H1 (cell line): ENCODE measurements around the gene GPR179. TPM values are rescaled to one million over a fixed set of nuclear protein-coding genes. Genes with fewer than 3 reads are reported as not detected.

Experiments
- CTCF ChIA-PET: fragments of 300-600 bp; sonication (Branson Sonifier 250); formaldehyde crosslinking; loops from one replicate; lab custom pipeline; 2021; ENCODE audit not compliant: partially characterized antibody; lab: Charles Lee
- POLR2A ChIA-PET: fragments of 300-600 bp; sonication (Branson Sonifier 250); formaldehyde crosslinking; loops from one replicate; lab custom pipeline; 2021; ENCODE audit warnings: inconsistent platforms; ENCODE audit not compliant: partially characterized antibody; lab: Charles Lee
- DNase-seq, 2 experiments: peaks; one replicate each; pipeline versions ENCODE4 v3.0.0 to v3.0.0-alpha.2; 2010 to 2022; ENCODE audit warnings: low spot score in 2 of 2, low read depth in 1 of 2, mixed read lengths in 1 of 2
- FAIRE-seq: peaks from 2 replicates; lab custom pipeline; 2011; peaks lifted over from hg19 to GRCh38; lab: Jason Lieb, UNC
- H2AFZ ChIP-seq: 2 replicates; pipeline ENCODE4 v1.8.1; 2012; ENCODE audit warnings: low read length, inconsistent platforms
- H2AK5ac ChIP-seq: 2 replicates; pipeline ENCODE4 v1.6.1; 2013; ENCODE audit warnings: low read depth, low read length
- H2BK120ac ChIP-seq: replicated peaks from 2 replicates; pipeline ENCODE3; 2013; ENCODE audit warnings: low read depth, low read length, inconsistent platforms
- H2BK12ac ChIP-seq: 2 replicates; pipeline ENCODE4 v1.6.1; 2013; ENCODE audit warnings: low read depth, low read length
- H2BK15ac ChIP-seq: 2 replicates; pipeline ENCODE4 v1.6.1; 2013; ENCODE audit warnings: low read length
- H2BK20ac ChIP-seq: 2 replicates; pipeline ENCODE4 v1.6.1; 2013; ENCODE audit warnings: low read length
- H2BK5ac ChIP-seq: 2 replicates; pipeline ENCODE4 v1.6.1; 2013; ENCODE audit warnings: low read depth, low read length
- H3K14ac ChIP-seq: 2 replicates; pipeline ENCODE4 v1.6.1; 2013; ENCODE audit warnings: inconsistent platforms; ENCODE audit not compliant: insufficient read length
- H3K18ac ChIP-seq: 2 replicates; pipeline ENCODE4 v1.6.1; 2013; ENCODE audit warnings: low read length; ENCODE audit errors: extremely low read depth
- H3K23ac ChIP-seq: 2 replicates; pipeline ENCODE4 v1.6.1; 2013; ENCODE audit warnings: inconsistent platforms; ENCODE audit not compliant: insufficient read length
- H3K23me2 ChIP-seq: 2 replicates; pipeline ENCODE4 v1.6.1; 2013; ENCODE audit warnings: low read depth, low read length
- H3K27ac ChIP-seq: 2 replicates; pipeline ENCODE4 v1.6.1; 2011; ENCODE audit warnings: low read depth, low read length, inconsistent platforms
- H3K27me3 ChIP-seq, 4 experiments: replicated peaks in 1 of 4; 1 replicate in 1 of 4; 2 replicates in 3 of 4; pipeline versions ENCODE4 v1.6.1 to v1.8.1; 2011 to 2013; ENCODE audit warnings: low read length in 3 of 4, mild to moderate bottlenecking in 3 of 4, inconsistent platforms in 2 of 4, mixed read lengths in 2 of 4, moderate library complexity in 1 of 4; ENCODE audit not compliant: control insufficient read depth in 3 of 4, insufficient read depth in 3 of 4; ENCODE audit errors: extremely low read depth in 1 of 4
- H3K36me3 ChIP-seq, 4 experiments: 2 replicates each; pipeline versions ENCODE4 v1.6.1 to v1.8.1; 2011 to 2013; ENCODE audit warnings: mild to moderate bottlenecking in 4 of 4, low read length in 3 of 4, moderate library complexity in 2 of 4, control low read depth in 1 of 4, inconsistent platforms in 1 of 4; ENCODE audit not compliant: insufficient read depth in 4 of 4, control insufficient read depth in 2 of 4
- H3K4ac ChIP-seq: replicated peaks from 2 replicates; pipeline ENCODE3; 2013; ENCODE audit warnings: low read length, low read depth, mixed read lengths, inconsistent platforms; ENCODE audit not compliant: insufficient read length
- H3K4me1 ChIP-seq, 4 experiments: replicated peaks in 1 of 4; 1 replicate in 1 of 4; 2 replicates in 3 of 4; pipeline versions ENCODE4 v1.6.1 to v1.8.1; 2011 to 2013; ENCODE audit warnings: low read length in 3 of 4, inconsistent platforms in 2 of 4, mixed read lengths in 1 of 4; ENCODE audit not compliant: insufficient read depth in 4 of 4, control insufficient read depth in 3 of 4
- H3K4me2 ChIP-seq, 2 experiments: 2 replicates each; pipeline versions ENCODE4 v1.6.1 to v1.8.1; 2011 to 2013; ENCODE audit warnings: low read depth in 2 of 2, low read length in 2 of 2, control low read depth in 1 of 2, inconsistent platforms in 1 of 2, mild to moderate bottlenecking in 1 of 2; ENCODE audit not compliant: insufficient read depth in 1 of 2
- H3K4me3 ChIP-seq, 4 experiments: fragments of 200-600, 300-600 bp in 1 of 4; sonication (generic), shearing (Covaris generic), sonication (Bioruptor Twin) in 1 of 4; 2 replicates each; pipeline versions ENCODE4 v1.5.1 to v1.8.1; 2011 to 2016; ENCODE audit warnings: low read length in 4 of 4, low read depth in 3 of 4, control low read depth in 2 of 4, inconsistent platforms in 2 of 4, mild to moderate bottlenecking in 2 of 4, mixed read lengths in 1 of 4, moderate library complexity in 1 of 4; ENCODE audit not compliant: insufficient read depth in 2 of 4; ENCODE audit errors: extremely low read depth in 1 of 4
- H3K56ac ChIP-seq: replicated peaks from 2 replicates; pipeline ENCODE3; 2013; ENCODE audit warnings: low read depth, mild to moderate bottlenecking, mixed read lengths, low read length, inconsistent platforms; ENCODE audit not compliant: insufficient read length
- H3K79me1 ChIP-seq: 2 replicates; pipeline ENCODE4 v1.6.1; 2013; ENCODE audit warnings: low read depth, low read length, control low read depth
- H3K79me2 ChIP-seq, 2 experiments: 2 replicates each; pipeline versions ENCODE4 v1.6.1 to v1.8.1; 2012 to 2013; ENCODE audit warnings: low read length in 2 of 2, mild to moderate bottlenecking in 2 of 2, inconsistent platforms in 1 of 2; ENCODE audit not compliant: insufficient read depth in 2 of 2, control insufficient read depth in 1 of 2
- H3K9ac ChIP-seq, 4 experiments: replicated peaks in 1 of 4; 1 replicate in 1 of 4; 2 replicates in 3 of 4; pipeline versions ENCODE4 v1.6.1 to v1.8.1; 2011 to 2013; ENCODE audit warnings: low read depth in 3 of 4, low read length in 3 of 4, control low read depth in 2 of 4, mild to moderate bottlenecking in 2 of 4, moderate library complexity in 2 of 4, inconsistent platforms in 1 of 4; ENCODE audit errors: extremely low read depth in 1 of 4
- H3K9me3 ChIP-seq, 2 experiments: 2 replicates each; pipeline versions ENCODE4 v1.6.1 to v1.8.1; 2012 to 2013; ENCODE audit warnings: mild to moderate bottlenecking in 2 of 2, moderate library complexity in 2 of 2, control low read depth in 1 of 2, inconsistent platforms in 1 of 2, low read depth in 1 of 2, low read length in 1 of 2, mixed read lengths in 1 of 2; ENCODE audit not compliant: insufficient read depth in 2 of 2
- H4K20me1 ChIP-seq, 2 experiments: replicated peaks in 1 of 2; 2 replicates each; pipeline versions ENCODE3 to v1.8.1; 2011 to 2013; ENCODE audit warnings: inconsistent platforms in 2 of 2, low read length in 2 of 2, mild to moderate bottlenecking in 1 of 2; ENCODE audit not compliant: insufficient read depth in 2 of 2, control insufficient read depth in 1 of 2
- H4K5ac ChIP-seq: 2 replicates; pipeline ENCODE4 v1.6.1; 2013; ENCODE audit warnings: low read length, low read depth, mixed read lengths, inconsistent platforms; ENCODE audit not compliant: insufficient read length
- H4K8ac ChIP-seq: 2 replicates; pipeline ENCODE4 v1.8.0; 2013; ENCODE audit warnings: mild to moderate bottlenecking, moderate library complexity, low read length, inconsistent platforms; ENCODE audit not compliant: insufficient read depth; ENCODE audit errors: extremely low read depth
- H4K91ac ChIP-seq: replicated peaks from 2 replicates; pipeline ENCODE3; 2013; ENCODE audit warnings: low read length, mixed read lengths, inconsistent platforms; ENCODE audit not compliant: insufficient read length
- CHD2 ChIP-seq: IDR thresholded peaks from 2 replicates; pipeline ENCODE4 v1.6.1; 2012; ENCODE audit warnings: low read length, improper control_type of control experiment
- EGR1 ChIP-seq: IDR thresholded peaks from 2 replicates; pipeline ENCODE4 v1.6.1; 2011; ENCODE audit warnings: low read depth, low read length, borderline replicate concordance
- JUN ChIP-seq: IDR thresholded peaks from 2 replicates; pipeline ENCODE4 v1.6.1; 2011; ENCODE audit warnings: low read depth, mild to moderate bottlenecking, improper control_type of control experiment, low read length
- KDM1A ChIP-seq: fragments of 200-600, 300-600 bp; sonication (generic); IDR thresholded peaks from 2 replicates; pipeline ENCODE4 v1.7.1; 2016; ENCODE audit warnings: mild to moderate bottlenecking, low read length, borderline replicate concordance
- MAFK ChIP-seq: IDR thresholded peaks from 2 replicates; pipeline ENCODE4 v1.6.1; 2012; ENCODE audit warnings: low read depth, mild to moderate bottlenecking, improper control_type of control experiment, low read length
- POLR2AphosphoS5 ChIP-seq: IDR thresholded peaks from 2 replicates; pipeline ENCODE4 v1.6.1; 2011; ENCODE audit warnings: low read depth, low read length
- RFX5 ChIP-seq: IDR thresholded peaks from 2 replicates; pipeline ENCODE4 v1.6.1; 2011; ENCODE audit warnings: low read depth, low read length, improper control_type of control experiment, borderline replicate concordance
- SRF ChIP-seq: IDR thresholded peaks from 2 replicates; pipeline ENCODE4 v1.6.1; 2011; ENCODE audit warnings: mild to moderate bottlenecking, low read depth, low read length, moderate library complexity
- TCF12 ChIP-seq: IDR thresholded peaks from 2 replicates; pipeline ENCODE4 v1.6.1; 2011; ENCODE audit warnings: low read depth, mild to moderate bottlenecking, low read length
- TEAD4 ChIP-seq: IDR thresholded peaks from 2 replicates; pipeline ENCODE4 v1.6.1; 2012; ENCODE audit warnings: low read depth, low read length, inconsistent platforms, mixed read lengths
- WGBS, 2 experiments: shearing (Covaris generic) in 1 of 2; methylation state at CpG; one replicate each; pipeline versions ENCODE4 v1.1.6 to v1.1.7; 2013 to 2015; ENCODE audit warnings: low lambda C conversion rate in 2 of 2, mixed read lengths in 2 of 2, inconsistent platforms in 1 of 2, low coverage in 1 of 2, missing lambda C conversion rate in 1 of 2; ENCODE audit not compliant: insufficient replicate concordance in 2 of 2, insufficient coverage in 1 of 2, insufficient read length in 1 of 2; ENCODE audit errors: extremely low coverage in 1 of 2, missing lambda C conversion rate in 1 of 2; 5-methylcytosine and 5-hydroxymethylcytosine counted together
- polyA plus RNA-seq, 7 experiments: library from polyadenylated mRNA; depleted of rRNA in 3 of 7; stranded (reverse) in 5 of 7; unstranded in 2 of 7; fragments of >200 nt in 5 of 7; fragments of 200-250 nt in 2 of 7; gene quantifications; 1 replicate in 5 of 7; 2 replicates in 1 of 7; 4 replicates in 1 of 7; pipeline versions ENCODE4 v1.2.1 to v1.2.3, GENCODE V29; 2011 to 2013; ENCODE audit warnings: missing spikeins in 2 of 7, mixed read lengths in 2 of 7
- total RNA-seq: library from RNA; stranded (reverse); fragmentation: NEBNext Ultra II Directional; extraction: Animal tissue kit (Norgen Biotek cat#: 25700); gene quantifications from 2 replicates; pipeline ENCODE4 v1.2.1, GENCODE V29; 2021
- TF ChIP-seq, protein P1 (sequence below), 3 experiments: IDR thresholded peaks; 1 replicate in 2 of 3; 2 replicates in 1 of 3; pipeline versions ENCODE4 v1.5.1 to v1.6.1; 2011; ENCODE audit warnings: low read length in 3 of 3, mild to moderate bottlenecking in 3 of 3, inconsistent platforms in 2 of 3, low read depth in 1 of 3, moderate library complexity in 1 of 3; ENCODE audit not compliant: insufficient read depth in 1 of 3; ENCODE audit errors: control extremely low read depth in 1 of 3

Gene GPR179
- total and polyA plus RNA-seq, 2 of the 8 experiments (the other 6 are each of a cell fraction or from before 2014, with no cell fraction given), result 0.02 to 0.07 TPM

DNA sequence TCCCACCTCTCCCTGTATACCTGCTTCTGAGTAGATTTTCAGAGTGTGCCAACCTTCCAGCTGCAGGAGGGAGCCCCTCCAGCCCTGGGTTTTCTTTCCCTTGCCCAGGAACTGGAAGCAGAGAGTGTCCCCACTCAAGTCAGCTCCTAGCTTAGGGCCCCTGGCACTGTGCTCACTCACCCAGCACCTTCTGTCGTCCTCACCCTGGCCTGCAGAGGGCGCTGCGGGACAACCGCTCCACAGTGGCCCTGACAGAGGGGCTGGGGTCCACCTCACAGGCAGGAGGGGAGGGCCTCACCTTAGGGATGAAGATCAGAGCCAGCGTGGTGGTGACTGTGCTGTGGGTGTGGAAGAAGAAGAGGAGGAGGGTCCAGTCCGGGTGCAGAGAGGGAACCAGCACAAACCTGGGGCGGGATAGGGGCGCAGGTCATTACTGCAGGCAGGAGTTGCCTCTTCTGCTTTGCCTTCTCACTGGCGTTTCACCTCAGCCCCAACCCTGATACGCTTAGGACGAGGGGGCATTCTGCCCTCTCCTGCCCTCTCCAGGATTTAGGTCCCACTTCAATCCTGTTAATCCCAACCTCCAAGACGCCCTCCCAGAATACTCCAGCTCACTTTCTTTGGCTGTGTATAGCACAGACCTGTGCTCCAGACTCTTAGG lies 10.0 kb downstream of the GPR179 start:
- H2BK12ac ChIP-seq, result peak overlapping the region; percentile 80; the same call in 1 of the 2 replicates
- H2AK5ac ChIP-seq, result no peak overlapping the region
- CTCF ChIA-PET, result interaction anchor here (0.6 to 12.0 kb wide), 28 partner anchors 11 to 1900 kb away, joined by 3 to 192 read pairs (median 4); partner anchors contain the start of genes GPR179 and SOCS7
- 33% methylated on average over 10 of the region's 12 CpGs; no CpG with 5 or more reads in 1 of the 2 experiments for WGBS, 2 experiments
- H4K8ac ChIP-seq, result no peak overlapping the region
- no peak overlapping the region for H3K18ac ChIP-seq
- peak; percentile 54 to 100 for DNase-seq
- H3K4me2 ChIP-seq, result no peak overlapping the region
- FAIRE-seq, result no peak
- H3K4me3 ChIP-seq, result no peak overlapping the region
- 0 out of 2 replicates have a peak overlapping the region, but pooled peaks have one; percentile 71 for H2BK5ac ChIP-seq
- H2BK20ac ChIP-seq, result no peak overlapping the region
- no peaks in the 10 kb centered on the region for H3K9me3 ChIP-seq
- no peak overlapping the region for H4K5ac ChIP-seq
- H3K79me2 ChIP-seq, result no peaks in the 10 kb centered on the region
- peaks cover 0 to 5% (median 0%) of the 10 kb centered on the region in 4 experiments; a peak in 2 of 7 replicates for H3K4me1 ChIP-seq
- no peaks in the 10 kb centered on the region for H4K20me1 ChIP-seq
- H2BK15ac ChIP-seq, result no peak overlapping the region
- H3K4ac ChIP-seq, result no peak overlapping the region
- no peaks in the 10 kb centered on the region for H3K23me2 ChIP-seq
- no peak overlapping the region for H4K91ac ChIP-seq
- POLR2A ChIA-PET, result interaction anchor here (0.7 to 4.5 kb wide), 8 partner anchors 8 to 334 kb away, joined by 3 to 28 read pairs (median 6); no protein-coding TSS in a partner anchor
- no peaks in the 10 kb centered on the region for H3K79me1 ChIP-seq
- no peak overlapping the region for H3K27ac ChIP-seq
- H3K36me3 ChIP-seq, result no peaks in the 10 kb centered on the region
- H3K27me3 ChIP-seq, result no peaks in the 10 kb centered on the region
- H3K23ac ChIP-seq, result no peak overlapping the region
- no peak overlapping the region for H2BK120ac ChIP-seq
- 0 out of 2 replicates have a peak overlapping the region, but pooled peaks have one; percentile 47 for H2AFZ ChIP-seq
- no peak overlapping the region for H3K9ac ChIP-seq
- H3K14ac ChIP-seq, result no peak overlapping the region
- no peak overlapping the region for H3K56ac ChIP-seq
- TF ChIP-seq JUN (no peak), SRF (no peak), MAFK (no peak), POLR2AphosphoS5 (no peak), EGR1 (no peak), RFX5 (no peak), TEAD4 (no peak), CHD2 (0 out of 2 replicates have a peak, but pooled peaks have one; percentile 38), TCF12 (no peak), KDM1A (no peak)
- TF ChIP-seq, protein P1, sequence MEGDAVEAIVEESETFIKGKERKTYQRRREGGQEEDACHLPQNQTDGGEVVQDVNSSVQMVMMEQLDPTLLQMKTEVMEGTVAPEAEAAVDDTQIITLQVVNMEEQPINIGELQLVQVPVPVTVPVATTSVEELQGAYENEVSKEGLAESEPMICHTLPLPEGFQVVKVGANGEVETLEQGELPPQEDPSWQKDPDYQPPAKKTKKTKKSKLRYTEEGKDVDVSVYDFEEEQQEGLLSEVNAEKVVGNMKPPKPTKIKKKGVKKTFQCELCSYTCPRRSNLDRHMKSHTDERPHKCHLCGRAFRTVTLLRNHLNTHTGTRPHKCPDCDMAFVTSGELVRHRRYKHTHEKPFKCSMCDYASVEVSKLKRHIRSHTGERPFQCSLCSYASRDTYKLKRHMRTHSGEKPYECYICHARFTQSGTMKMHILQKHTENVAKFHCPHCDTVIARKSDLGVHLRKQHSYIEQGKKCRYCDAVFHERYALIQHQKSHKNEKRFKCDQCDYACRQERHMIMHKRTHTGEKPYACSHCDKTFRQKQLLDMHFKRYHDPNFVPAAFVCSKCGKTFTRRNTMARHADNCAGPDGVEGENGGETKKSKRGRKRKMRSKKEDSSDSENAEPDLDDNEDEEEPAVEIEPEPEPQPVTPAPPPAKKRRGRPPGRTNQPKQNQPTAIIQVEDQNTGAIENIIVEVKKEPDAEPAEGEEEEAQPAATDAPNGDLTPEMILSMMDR (IDR thresholded peaks at IDR 0.05; ENCODE audit: control extremely low read depth in 1 of 3, insufficient read depth in 1 of 3, low read depth in 1 of 3, low read length in 3 of 3), result peak; percentile 94 to 99 (median 98)
